GM21717 (cell line): ENCODE results near the gene RFX8.

Experiments used
- ATAC-seq: cut with Tn5 transposase; IDR thresholded peaks from one replicate; pipeline ENCODE4 v1.9.1; 2021; ENCODE audit warnings: mild to moderate bottlenecking, moderate library complexity; ENCODE audit not compliant: unreplicated experiment

RFX8 gene

GRCh38 chr2:101383016-101383541 lies 91.8 kb downstream of the RFX8 start:
- no peak for ATAC-seq

- no peak for ATAC-seq
These were observed 92.5 kb downstream of the RFX8 start for GRCh38 chr2:101382442-101382841.

GRCh38 chr2:101380376-101380775 lies 94.5 kb downstream of the RFX8 start:
- ATAC-seq, result no peak

- ATAC-seq, result no peak
These were observed 95.8 kb downstream of the RFX8 start for GRCh38 chr2:101379091-101379490.

GRCh38 chr2:101375653-101376052 lies 99.3 kb downstream of the RFX8 start:
- no peak for ATAC-seq

- no peak for ATAC-seq
These were observed 99.9 kb downstream of the RFX8 start for GRCh38 chr2:101374821-101375561.

GRCh38 chr2:101372792-101373191 lies 102.1 kb downstream of the RFX8 start:
- ATAC-seq, result no peak

GRCh38 chr2:101371636-101372035 lies 103.3 kb downstream of the RFX8 start:
- no peak for ATAC-seq

- ATAC-seq, result no peak
These were observed 105.8 kb downstream of the RFX8 start for GRCh38 chr2:101369100-101369499.

GRCh38 chr2:101368376-101368775 lies 106.5 kb downstream of the RFX8 start:
- no peak for ATAC-seq

- no peak for ATAC-seq
These were observed 107.4 kb downstream of the RFX8 start for GRCh38 chr2:101367508-101367907.

GRCh38 chr2:101364878-101365277 lies 110.0 kb downstream of the RFX8 start:
- ATAC-seq, result no peak

- no peak for ATAC-seq
These were observed 112.1 kb downstream of the RFX8 start for GRCh38 chr2:101362777-101363176.

- no peak for ATAC-seq
These were observed 112.6 kb downstream of the RFX8 start for GRCh38 chr2:101362316-101362715.

GRCh38 chr2:101361522-101361921 lies 113.4 kb downstream of the RFX8 start:
- no peak for ATAC-seq

GRCh38 chr2:101361121-101361520 lies 113.8 kb downstream of the RFX8 start:
- no peak for ATAC-seq

GRCh38 chr2:101360232-101360631 lies 114.7 kb downstream of the RFX8 start:
- no peak for ATAC-seq

GRCh38 chr2:101359410-101359954 lies 115.4 kb downstream of the RFX8 start:
- no peak for ATAC-seq

- no peak for ATAC-seq
These were observed 117.5 kb downstream of the RFX8 start for GRCh38 chr2:101357376-101357775.

- ATAC-seq, result no peak
These were observed 118.4 kb downstream of the RFX8 start for GRCh38 chr2:101356521-101356920.

- ATAC-seq, result no peak
These were observed 118.9 kb downstream of the RFX8 start for GRCh38 chr2:101356055-101356454.

- ATAC-seq, result no peak
These were observed 119.4 kb downstream of the RFX8 start for GRCh38 chr2:101355401-101356054.
